Posterior vena cava (tissue), 2 donors: ENCODE results near the gene FASLG. TPM values are rescaled to one million over a fixed set of nuclear protein-coding genes. Genes with fewer than 3 reads are reported as not detected.

Source experiments
- total RNA-seq, 2 donors: library from RNA; stranded (reverse); fragmentation: NEBNext Ultra II Directional; extraction: Animal tissue kit (Norgen Biotek cat#: 25700); gene quantifications; one replicate each; pipeline ENCODE4 v1.2.1, GENCODE V29; 2021
- donor health status: DM: yes; HTN: yes; CAD: no.
- donor health status: DM: yes; HTN: yes; CAD: no.

Gene FASLG
- total RNA-seq, 2 donors from 2014 or later: 0.28 TPM; not detected in 1

Other genes with a start within 250 kb of the FASLG start
- gene C1orf105, start 238.4 kb upstream of the FASLG start, total RNA-seq: not detected
- 10 to 100 TPM; 18.4 to 22.3 TPM for gene PIGC, start 215.0 kb upstream of the FASLG start, total RNA-seq
- gene SUCO, start 126.0 kb upstream of the FASLG start, total RNA-seq: 10 to 100 TPM; 26.0 to 30.8 TPM